LoVo (cell line): Measurements from ENCODE around the gene PODXL2.

Source experiments
- DNase-seq: peaks from one replicate; pipeline ENCODE4 v3.0.0-alpha.2; 2016; ENCODE audit warnings: low spot score

PODXL2 gene

GRCh38 chr3:127709320-127710060 lies 80.5 kb downstream of the PODXL2 start:
- DNase-seq, result no peak

- DNase-seq, result no peak
Observed at GRCh38 chr3:127710155-127710941, 81.4 kb downstream of the PODXL2 start.

- no peak for DNase-seq
Observed at GRCh38 chr3:127711021-127711695, 82.2 kb downstream of the PODXL2 start.

- no peak for DNase-seq
Observed at GRCh38 chr3:127711896-127712295, 82.9 kb downstream of the PODXL2 start.

- no peak for DNase-seq
Observed at GRCh38 chr3:127712461-127712860, 83.5 kb downstream of the PODXL2 start.

GRCh38 chr3:127712881-127713771 lies 84.1 kb downstream of the PODXL2 start:
- DNase-seq, result no peak

GRCh38 chr3:127714125-127714571 lies 85.2 kb downstream of the PODXL2 start:
- DNase-seq, result no peak

- DNase-seq, result no peak
Observed at GRCh38 chr3:127714866-127715265, 85.9 kb downstream of the PODXL2 start.

- no peak for DNase-seq
Observed at GRCh38 chr3:127715532-127715931, 86.5 kb downstream of the PODXL2 start.

GRCh38 chr3:127716384-127716783 lies 87.4 kb downstream of the PODXL2 start:
- DNase-seq, result no peak

GRCh38 chr3:127717357-127718244 lies 88.6 kb downstream of the PODXL2 start:
- DNase-seq, result no peak

GRCh38 chr3:127718245-127718915 lies 89.4 kb downstream of the PODXL2 start:
- no peak for DNase-seq

- no peak for DNase-seq
Observed at GRCh38 chr3:127718916-127719290, 89.9 kb downstream of the PODXL2 start.

- no peak for DNase-seq
Observed at GRCh38 chr3:127719369-127719768, 90.4 kb downstream of the PODXL2 start.

- no peak for DNase-seq
Observed at GRCh38 chr3:127720161-127720823, 91.3 kb downstream of the PODXL2 start.

- no peak for DNase-seq
Observed at GRCh38 chr3:127720985-127721935, 92.3 kb downstream of the PODXL2 start.

GRCh38 chr3:127722091-127722784 lies 93.3 kb downstream of the PODXL2 start:
- DNase-seq, result no peak
